Panc1 (cell line): ENCODE results near the gene FAAP100. TPM values are rescaled to one million over a fixed set of nuclear protein-coding genes. Genes with fewer than 3 reads are reported as not detected.

Source experiments
- ATAC-seq: fragments of 200-7000 bp; cut with Tn5 transposase; 2 replicates; pipeline ENCODE4 v1.9.1; 2020; ENCODE audit warnings: mild to moderate bottlenecking, moderate library complexity
- BruUV-seq: library from RNA; stranded (reverse); fragments of 400-500 nt; replicated peaks from 2 replicates; lab custom pipeline; 2021; lab: Mats Ljungman, UMichigan
- CTCF ChIA-PET: fragments of 300-600 bp; sonication (Branson Sonifier 250); formaldehyde crosslinking; loops from one replicate; lab custom pipeline; 2022; ENCODE audit warnings: antibody characterized with exemption; lab: Charles Lee
- POLR2A ChIA-PET: fragments of 300-600 bp; sonication (Branson Sonifier 250); formaldehyde crosslinking; loops from one replicate; lab custom pipeline; 2022; ENCODE audit warnings: antibody characterized with exemption; lab: Charles Lee
- DNase-seq: peaks from one replicate; pipeline ENCODE4 v3.0.0-alpha.2; 2010; ENCODE audit warnings: low read depth, low spot score
- H3K27ac ChIP-seq: 2 replicates; pipeline ENCODE4 v1.5.1; 2011; ENCODE audit warnings: mild to moderate bottlenecking, low read length, inconsistent platforms
- H3K27me3 ChIP-seq: fragments of 200-500 bp; sonication (Bioruptor generic); 2 replicates; pipeline ENCODE4 v1.6.0; 2014; ENCODE audit warnings: low read length, inconsistent platforms; ENCODE audit not compliant: control insufficient read depth, insufficient read depth
- H3K36me3 ChIP-seq: fragments of 200-500 bp; sonication (Bioruptor generic); 2 replicates; pipeline ENCODE4 v1.5.1; 2014; ENCODE audit warnings: inconsistent platforms, mild to moderate bottlenecking, low read length, moderate library complexity; ENCODE audit not compliant: control insufficient read depth, insufficient read depth
- H3K4me1 ChIP-seq: 2 replicates; pipeline ENCODE4 v1.5.1; 2011; ENCODE audit warnings: inconsistent platforms, mild to moderate bottlenecking, low read length, moderate library complexity; ENCODE audit not compliant: control insufficient read depth, insufficient read depth
- H3K4me3 ChIP-seq, 2 experiments: 2 replicates each; pipeline ENCODE4 v1.5.1; 2011 to 2012; ENCODE audit warnings: low read depth in 2 of 2, low read length in 2 of 2, mild to moderate bottlenecking in 2 of 2, inconsistent platforms in 1 of 2, moderate library complexity in 1 of 2
- H3K9me3 ChIP-seq: fragments of 200-500 bp; sonication (Bioruptor generic); 2 replicates; pipeline ENCODE4 v1.5.1; 2014; ENCODE audit warnings: low read depth, mild to moderate bottlenecking, inconsistent platforms, low read length, moderate library complexity; ENCODE audit not compliant: control insufficient read depth, insufficient read depth
- CTCF ChIP-seq: fragments of 450-650 bp; IDR thresholded peaks from 2 replicates; pipeline ENCODE4 v1.5.1; 2017; ENCODE audit warnings: mild to moderate bottlenecking
- POLR2AphosphoS5 ChIP-seq: IDR thresholded peaks from 2 replicates; pipeline ENCODE4 v1.6.1; 2012; ENCODE audit warnings: mild to moderate bottlenecking, low read depth, low read length, moderate library complexity
- SIN3A ChIP-seq: IDR thresholded peaks from 2 replicates; pipeline ENCODE4 v1.6.1; 2012; ENCODE audit warnings: low read depth, mild to moderate bottlenecking, low read length, moderate library complexity, borderline replicate concordance; ENCODE audit not compliant: insufficient read depth
- TCF7L2 ChIP-seq: IDR thresholded peaks from 2 replicates; pipeline ENCODE4 v1.6.1; 2011; ENCODE audit warnings: mild to moderate bottlenecking, low read depth, low read length, inconsistent platforms
- in situ Hi-C: cut with HindIII; loops from 2 replicates; pipeline ENCODE4 v1.10.0; 2016; ENCODE audit warnings: low sequenced_read_pairs, low pct_unique_long_range_greater_than_20kb
- intact Hi-C: fragments of 100-400 bp; cut with micrococcal nuclease; formaldehyde crosslinking; loops from one replicate; pipeline ENCODE4 v1.10.0; 2022; ENCODE audit not compliant: unreplicated experiment
- total RNA-seq: library from RNA; stranded (reverse); gene quantifications from one replicate; pipeline ENCODE4 v1.2.1, GENCODE V29; 2021; ENCODE audit not compliant: unreplicated experiment
- TF ChIP-seq, protein P1 (sequence below), 2 experiments: IDR thresholded peaks; 2 replicates each; pipeline ENCODE4 v1.6.1; 2011 to 2012; ENCODE audit warnings: low read depth in 2 of 2, control low read depth in 1 of 2, low read length in 1 of 2, mild to moderate bottlenecking in 1 of 2, moderate library complexity in 1 of 2; ENCODE audit not compliant: insufficient read depth in 1 of 2

Gene FAAP100
- total RNA-seq, 1 experiment from 2014 or later = 265 TPM

DNA sequence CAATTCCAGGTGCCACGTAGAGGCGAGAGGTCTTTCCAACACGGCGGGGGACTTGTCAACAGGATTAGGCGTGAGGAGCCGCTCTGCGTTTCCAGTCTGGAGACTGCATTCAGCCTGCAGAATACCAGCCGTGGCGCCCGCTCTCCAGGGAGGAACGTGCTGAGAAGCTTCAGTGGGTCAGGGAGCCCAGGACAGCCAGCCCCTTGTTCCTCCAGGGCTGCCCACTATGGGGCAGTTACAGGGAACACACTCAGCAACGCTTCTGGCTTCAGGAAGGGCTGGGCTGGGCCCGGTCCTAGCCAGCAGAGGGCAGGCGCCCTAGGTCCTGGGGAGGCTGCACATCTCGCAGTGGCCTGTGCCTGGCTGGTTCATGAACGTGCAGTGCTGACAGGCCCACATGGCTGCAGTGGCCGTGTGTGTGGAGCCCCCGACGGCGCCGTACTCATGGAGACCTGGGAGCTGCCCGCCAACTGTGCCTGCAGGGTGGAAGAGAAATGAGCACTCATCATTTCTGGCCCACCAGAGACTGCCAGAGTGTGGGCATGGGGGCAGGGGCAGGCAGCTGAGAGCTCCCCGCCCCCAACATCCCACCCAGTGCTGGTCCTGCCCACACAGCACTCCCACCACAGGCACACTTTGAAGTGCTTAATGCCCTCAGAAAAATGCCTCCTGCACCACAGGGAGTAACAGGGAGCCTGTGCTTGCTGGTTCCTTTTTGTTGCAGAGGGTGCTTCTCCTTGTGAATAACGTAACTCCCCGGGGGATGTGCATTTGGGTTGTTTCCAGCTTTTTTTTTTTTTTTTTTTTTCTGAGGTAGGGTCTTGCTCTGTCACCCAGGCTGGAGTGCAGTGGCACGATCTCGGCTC, 7.0 kb upstream of the FAAP100 start:
- Histone ChIP-seq H3K27me3 (no peaks in the 10 kb centered on the region), H3K4me3 (no peak overlapping the region), H3K36me3 (peaks cover 2% of the 10 kb centered on the region), H3K4me1 (peaks cover 88% of the 10 kb centered on the region), H3K9me3 (no peaks in the 10 kb centered on the region), H3K27ac (peak overlapping the region; percentile 100)
- ATAC-seq (peak; percentile 80), DNase-seq (no peak)
- intact Hi-C loops (loop anchor here (5.0 kb wide), 1 partner anchor 43 kb away; no protein-coding TSS in a partner anchor), in situ Hi-C loops (no loop called here)
- POLR2A ChIA-PET = interaction anchor here (0.6 to 0.7 kb wide), 2 partner anchors 9 to 16 kb away, joined by 3 to 6 read pairs; no protein-coding TSS in a partner anchor
- TF ChIP-seq TCF7L2 (peak; percentile 79), SIN3A (peak; percentile 64; the same call in 1 of the 2 replicates), CTCF (no peak; the same call in 1 of the 2 replicates), POLR2AphosphoS5 (peak; percentile 62; the same call in 1 of the 2 replicates)
- TF ChIP-seq, protein P1, sequence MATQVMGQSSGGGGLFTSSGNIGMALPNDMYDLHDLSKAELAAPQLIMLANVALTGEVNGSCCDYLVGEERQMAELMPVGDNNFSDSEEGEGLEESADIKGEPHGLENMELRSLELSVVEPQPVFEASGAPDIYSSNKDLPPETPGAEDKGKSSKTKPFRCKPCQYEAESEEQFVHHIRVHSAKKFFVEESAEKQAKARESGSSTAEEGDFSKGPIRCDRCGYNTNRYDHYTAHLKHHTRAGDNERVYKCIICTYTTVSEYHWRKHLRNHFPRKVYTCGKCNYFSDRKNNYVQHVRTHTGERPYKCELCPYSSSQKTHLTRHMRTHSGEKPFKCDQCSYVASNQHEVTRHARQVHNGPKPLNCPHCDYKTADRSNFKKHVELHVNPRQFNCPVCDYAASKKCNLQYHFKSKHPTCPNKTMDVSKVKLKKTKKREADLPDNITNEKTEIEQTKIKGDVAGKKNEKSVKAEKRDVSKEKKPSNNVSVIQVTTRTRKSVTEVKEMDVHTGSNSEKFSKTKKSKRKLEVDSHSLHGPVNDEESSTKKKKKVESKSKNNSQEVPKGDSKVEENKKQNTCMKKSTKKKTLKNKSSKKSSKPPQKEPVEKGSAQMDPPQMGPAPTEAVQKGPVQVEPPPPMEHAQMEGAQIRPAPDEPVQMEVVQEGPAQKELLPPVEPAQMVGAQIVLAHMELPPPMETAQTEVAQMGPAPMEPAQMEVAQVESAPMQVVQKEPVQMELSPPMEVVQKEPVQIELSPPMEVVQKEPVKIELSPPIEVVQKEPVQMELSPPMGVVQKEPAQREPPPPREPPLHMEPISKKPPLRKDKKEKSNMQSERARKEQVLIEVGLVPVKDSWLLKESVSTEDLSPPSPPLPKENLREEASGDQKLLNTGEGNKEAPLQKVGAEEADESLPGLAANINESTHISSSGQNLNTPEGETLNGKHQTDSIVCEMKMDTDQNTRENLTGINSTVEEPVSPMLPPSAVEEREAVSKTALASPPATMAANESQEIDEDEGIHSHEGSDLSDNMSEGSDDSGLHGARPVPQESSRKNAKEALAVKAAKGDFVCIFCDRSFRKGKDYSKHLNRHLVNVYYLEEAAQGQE (IDR thresholded peaks at IDR 0.05; ENCODE audit: insufficient read depth in 1 of 2, low read depth in 2 of 2, low read length in 1 of 2) = no peak; a peak in 1 of 4 replicates
- CTCF ChIA-PET = interaction anchor here (0.7 to 1.2 kb wide), 3 partner anchors 9 to 20 kb away, joined by 3 to 4 read pairs (median 4); no protein-coding TSS in a partner anchor
- BruUV-seq = no TSS peak

DNA sequence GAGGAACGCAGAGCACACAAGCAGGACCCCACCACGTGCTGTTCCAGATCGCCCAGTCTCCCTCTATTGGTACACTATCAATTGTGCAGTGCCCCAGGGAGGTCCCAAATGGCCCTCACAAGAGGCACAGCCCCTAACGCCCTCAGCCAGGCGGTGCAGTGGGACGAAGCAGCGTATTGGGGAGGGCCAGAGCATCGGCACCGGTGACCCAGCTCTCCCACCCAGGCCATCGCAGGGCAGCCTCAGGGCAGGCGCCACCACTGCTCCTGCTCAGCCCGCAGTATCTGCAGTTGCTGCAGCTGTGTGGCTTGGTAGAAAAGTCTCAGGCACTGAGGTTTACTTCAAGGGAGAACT, 5.9 kb upstream of the FAAP100 start:
- Histone ChIP-seq H3K9me3 (no peaks in the 10 kb centered on the region), H3K27me3 (no peaks in the 10 kb centered on the region), H3K4me3 (no peak overlapping the region), H3K4me1 (peaks cover 88% of the 10 kb centered on the region), H3K36me3 (peaks cover 2% of the 10 kb centered on the region; the same call in 1 of the 2 replicates), H3K27ac (peak overlapping the region; percentile 100)
- ATAC-seq (no peak), DNase-seq (no peak)
- BruUV-seq = no TSS peak
- TF ChIP-seq SIN3A = no peak
- no peak; the same call in 1 of the 2 replicates for TF ChIP-seq POLR2AphosphoS5
- no peak; the same call in 1 of the 2 replicates for TF ChIP-seq CTCF
- TF ChIP-seq TCF7L2 = no peak
- TF ChIP-seq, protein P1 (IDR thresholded peaks at IDR 0.05; ENCODE audit: insufficient read depth in 1 of 2, low read depth in 2 of 2, low read length in 1 of 2) = no peak
- in situ Hi-C loops (no loop called here), intact Hi-C loops (loop anchor here (5.0 kb wide), 1 partner anchor 44 kb away; no protein-coding TSS in a partner anchor)
- CTCF ChIA-PET = no interaction called here
- POLR2A ChIA-PET = no interaction called here
